ENCODE data around the gene UNK. TPM values are rescaled to one million over a fixed set of nuclear protein-coding genes. Genes with fewer than 3 reads are reported as not detected.
"Not testable (repeated sequence)": the region's sequence is repeated elsewhere in the genome, so short reads cannot be mapped to it uniquely, and the experiment has no call there.

The UNK gene
- total and polyA plus RNA-seq, 10 donors: 19.0 to 53.8 (median 46.2) TPM

DNA sequence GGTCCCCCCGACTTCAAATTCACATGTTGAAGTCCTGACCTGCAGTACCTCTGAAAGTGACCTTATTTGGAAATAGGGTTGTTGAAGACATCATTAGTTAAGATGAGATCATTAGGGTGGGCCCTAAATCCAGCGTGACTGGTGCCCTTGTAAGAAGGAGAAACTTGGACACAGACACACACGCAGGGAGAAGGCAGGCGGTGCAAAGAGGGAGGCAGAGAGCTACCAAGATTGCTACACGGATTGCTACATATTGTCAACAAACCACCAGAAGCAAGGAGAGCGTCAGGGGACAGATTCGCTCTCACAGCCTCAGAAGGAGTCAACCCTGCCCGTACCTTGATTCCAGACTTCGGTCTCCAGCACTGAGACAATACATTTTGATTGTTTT lies 77.3 kb downstream of the UNK start:
- TF ChIP-seq POLR2AphosphoS5 (IDR thresholded peaks at IDR 0.05) (no peak), POLR2A (IDR thresholded peaks at IDR 0.05) (no peak)
- TF ChIP-seq, protein P1, sequence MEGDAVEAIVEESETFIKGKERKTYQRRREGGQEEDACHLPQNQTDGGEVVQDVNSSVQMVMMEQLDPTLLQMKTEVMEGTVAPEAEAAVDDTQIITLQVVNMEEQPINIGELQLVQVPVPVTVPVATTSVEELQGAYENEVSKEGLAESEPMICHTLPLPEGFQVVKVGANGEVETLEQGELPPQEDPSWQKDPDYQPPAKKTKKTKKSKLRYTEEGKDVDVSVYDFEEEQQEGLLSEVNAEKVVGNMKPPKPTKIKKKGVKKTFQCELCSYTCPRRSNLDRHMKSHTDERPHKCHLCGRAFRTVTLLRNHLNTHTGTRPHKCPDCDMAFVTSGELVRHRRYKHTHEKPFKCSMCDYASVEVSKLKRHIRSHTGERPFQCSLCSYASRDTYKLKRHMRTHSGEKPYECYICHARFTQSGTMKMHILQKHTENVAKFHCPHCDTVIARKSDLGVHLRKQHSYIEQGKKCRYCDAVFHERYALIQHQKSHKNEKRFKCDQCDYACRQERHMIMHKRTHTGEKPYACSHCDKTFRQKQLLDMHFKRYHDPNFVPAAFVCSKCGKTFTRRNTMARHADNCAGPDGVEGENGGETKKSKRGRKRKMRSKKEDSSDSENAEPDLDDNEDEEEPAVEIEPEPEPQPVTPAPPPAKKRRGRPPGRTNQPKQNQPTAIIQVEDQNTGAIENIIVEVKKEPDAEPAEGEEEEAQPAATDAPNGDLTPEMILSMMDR (IDR thresholded peaks at IDR 0.05 in 8 of 11, conservative IDR thresholded peaks at IDR 0.05 in 3 of 11): no peak
- Histone ChIP-seq H3K9me3 (no peaks in the 10 kb centered on the region), H3K4me3 (no peak overlapping the region), H3K36me3 (no peaks in the 10 kb centered on the region), H3K4me1 (peaks cover 22 to 71% (median 54%) of the 10 kb centered on the region in 6 donors), H3K27me3 (replicated peaks in 1 of 7) (no peaks in the 10 kb centered on the region), H3K27ac (peak overlapping the region in 1 of 8 donors; percentile 59)
- 66 to 90% (median 74%) methylated on average over 9 of the region's 9 CpGs for WGBS, 5 donors
- intact Hi-C loops (cut with DNase I; ENCODE audit: low total_unique reads): no loop called here
- no peak for DNase-seq

DNA sequence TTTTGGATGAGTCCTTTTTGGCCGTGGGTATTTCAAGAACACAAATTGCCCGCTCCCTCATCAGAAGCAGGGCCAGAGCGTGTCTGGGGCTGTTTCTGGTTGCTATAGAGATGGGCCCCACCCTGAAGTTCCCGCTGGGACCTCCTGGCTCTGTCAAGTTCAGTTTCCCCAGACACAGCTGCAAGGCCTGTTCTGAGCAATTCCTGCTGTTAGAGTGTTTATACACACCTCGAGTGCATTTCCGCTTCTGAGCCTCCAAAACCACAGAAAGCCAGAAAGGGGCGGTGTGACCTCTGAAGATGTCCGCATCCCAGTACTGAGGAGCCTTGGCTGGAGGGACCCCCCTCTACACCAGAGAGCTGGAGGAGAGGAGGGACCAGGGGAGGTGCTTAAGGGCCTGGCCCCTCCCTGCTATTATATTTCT lies 79.9 kb downstream of the UNK start:
- H3K36me3 ChIP-seq: no peaks in the 10 kb centered on the region
- intact Hi-C loops (cut with DNase I; ENCODE audit: low total_unique reads): no loop called here
- peak; percentile 76 for DNase-seq
- 9 to 17% (median 14%) methylated on average over 7 to 8 of the region's 8 CpGs for WGBS, 5 donors
- H3K4me3 ChIP-seq: no peak overlapping the region
- no peaks in the 10 kb centered on the region for H3K27me3 ChIP-seq (replicated peaks in 1 of 7)
- H3K27ac ChIP-seq: peak overlapping the region; percentile 60 to 77 (median 65)
- H3K4me1 ChIP-seq: peaks cover 9 to 46% (median 31%) of the 10 kb centered on the region in 6 donors
- TF ChIP-seq POLR2AphosphoS5 (IDR thresholded peaks at IDR 0.05) (peak in 2 of 3 donors; percentile 36 to 38), POLR2A (IDR thresholded peaks at IDR 0.05) (no peak)
- TF ChIP-seq, protein P1 (IDR thresholded peaks at IDR 0.05 in 8 of 11, conservative IDR thresholded peaks at IDR 0.05 in 3 of 11): no peak
- H3K9me3 ChIP-seq: no peaks in the 10 kb centered on the region

DNA sequence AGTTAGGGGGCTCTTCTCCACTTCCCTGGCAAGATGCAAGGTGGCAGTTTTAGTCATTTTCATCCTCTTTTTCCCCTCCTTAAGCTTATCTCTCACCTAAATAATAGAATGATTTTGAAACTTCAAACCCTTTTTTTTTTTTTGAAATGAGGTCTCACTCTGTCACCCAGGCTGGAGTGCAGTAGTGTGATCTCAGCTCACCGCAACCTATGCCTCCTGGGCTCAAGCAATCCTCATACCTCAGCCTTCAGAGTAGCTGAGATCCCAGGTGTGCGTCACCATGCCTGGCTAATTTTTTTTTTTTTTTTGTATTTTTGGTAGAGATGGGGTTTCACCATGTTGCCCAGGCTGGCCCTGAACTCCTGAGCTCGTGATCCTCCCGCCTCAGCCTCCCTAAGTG lies 80.3 kb downstream of the UNK start:
- H3K9me3 ChIP-seq; H3K36me3 ChIP-seq; intact Hi-C loops (cut with DNase I; ENCODE audit: low total_unique reads); H3K27me3 ChIP-seq (replicated peaks in 1 of 7); DNase-seq; H3K4me3 ChIP-seq: not testable (repeated sequence)
- Histone ChIP-seq H3K4me1 (peaks cover 9 to 41% (median 29%) of the 10 kb centered on the region in 6 donors), H3K27ac (peak overlapping the region; percentile 60 to 77 (median 65))
- WGBS, 5 donors: 70 to 87% (median 78%) methylated on average over 4 of the region's 4 CpGs

DNA sequence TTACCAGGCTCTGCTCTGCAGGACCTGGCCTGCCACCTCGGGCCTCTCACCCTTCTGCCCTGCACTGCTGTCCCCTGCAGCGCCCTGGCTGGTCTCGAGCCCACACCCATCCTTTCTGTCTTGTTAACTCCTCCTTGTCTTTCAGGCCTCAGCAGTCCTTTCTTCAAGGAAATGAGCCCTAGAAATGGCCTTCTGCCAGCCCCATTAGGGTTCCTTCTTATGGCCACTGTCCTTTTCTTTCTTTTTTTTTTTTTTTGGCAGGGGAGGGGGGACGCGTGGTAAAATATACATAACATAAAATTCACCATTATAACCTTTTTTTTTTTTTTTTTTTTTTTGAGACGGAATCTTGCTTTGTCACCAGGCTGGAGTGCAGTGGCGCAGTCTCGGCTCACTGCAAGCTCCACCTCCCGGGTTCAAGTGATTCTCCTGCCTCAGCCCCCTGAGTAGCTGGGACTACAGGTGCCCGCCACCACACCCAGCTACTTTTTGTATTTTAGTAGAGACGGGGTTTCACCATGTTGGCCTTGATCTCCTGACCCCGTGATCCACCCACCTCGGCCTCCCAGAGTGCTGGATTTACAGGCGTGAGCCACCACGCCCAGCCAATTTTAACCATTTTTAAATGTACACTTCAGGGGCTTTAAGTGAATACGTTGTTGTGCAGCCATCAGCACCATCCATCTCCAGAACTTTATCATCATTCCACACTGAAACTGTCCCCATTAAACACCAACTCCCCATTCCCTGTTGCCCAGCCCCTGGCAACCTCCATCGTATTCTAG lies 81.0 kb downstream of the UNK start:
- intact Hi-C loops (cut with DNase I; ENCODE audit: low total_unique reads); H3K27me3 ChIP-seq (replicated peaks in 1 of 7); H3K9me3 ChIP-seq; H3K4me3 ChIP-seq; DNase-seq; H3K36me3 ChIP-seq: not testable (repeated sequence)
- WGBS, 5 donors: 81 to 90% (median 86%) methylated on average over 16 to 17 of the region's 17 CpGs
- peak overlapping the region in 6 of 8 donors; percentile 60 to 77 (median 68) for H3K27ac ChIP-seq
- H3K4me1 ChIP-seq: peaks cover 9 to 38% (median 29%) of the 10 kb centered on the region in 6 donors

DNA sequence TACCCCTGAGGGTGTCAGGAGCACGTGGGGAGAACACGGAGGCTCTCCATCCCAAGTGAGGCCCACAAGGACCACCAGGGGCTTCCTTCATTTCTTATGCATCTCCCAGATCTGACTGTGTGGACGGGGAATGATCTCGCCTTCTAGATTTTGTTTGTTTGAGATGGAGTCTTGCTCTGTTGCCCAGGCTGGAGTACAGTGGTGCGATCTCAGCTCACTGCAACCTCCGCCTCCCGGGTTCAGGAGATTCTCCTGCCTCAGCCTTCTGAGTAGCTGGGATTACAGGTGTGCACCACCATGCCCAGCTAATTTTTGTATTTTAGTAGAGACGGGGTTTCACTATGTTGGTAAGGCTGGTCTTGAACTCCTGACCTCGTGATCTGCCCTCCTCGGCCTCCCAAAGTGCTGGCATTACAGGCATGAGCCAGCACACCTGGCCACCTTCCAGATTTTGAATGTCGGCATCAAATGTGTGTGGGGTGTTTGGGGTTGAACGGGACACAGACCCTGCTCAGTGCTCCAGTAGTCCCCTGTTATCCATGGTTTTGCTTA lies 84.2 kb downstream of the UNK start:
- H3K36me3 ChIP-seq; DNase-seq; H3K27me3 ChIP-seq (replicated peaks in 1 of 7); intact Hi-C loops (cut with DNase I; ENCODE audit: low total_unique reads); H3K9me3 ChIP-seq; H3K4me3 ChIP-seq: not testable (repeated sequence)
- Histone ChIP-seq H3K4me1 (peaks cover 18 to 33% (median 32%) of the 10 kb centered on the region in 6 donors), H3K27ac (peak overlapping the region in 1 of 8 donors; percentile 62)
- 92 to 96% (median 95%) methylated on average over 12 of the region's 12 CpGs for WGBS, 5 donors

Measured in spleen (tissue), 11 donors.